Mesothelial cell of epicardium (in vitro differentiated cells): ENCODE data around the gene MED27. TPM values are rescaled to one million over a fixed set of nuclear protein-coding genes. Genes with fewer than 3 reads are reported as not detected.

Experiments
- DNase-seq, 2 experiments: peaks; one replicate each; pipeline ENCODE4 v3.0.0; 2021; ENCODE audit warnings: low spot score in 2 of 2; ENCODE audit not compliant: unreplicated experiment in 2 of 2
- H3K27ac Mint-ChIP-seq: 2 replicates; pipeline ENCODE4 v1.8.0; 2021; ENCODE audit warnings: mixed read lengths
- H3K27me3 Mint-ChIP-seq: 2 replicates; pipeline ENCODE4 v1.8.0; 2021; ENCODE audit warnings: low read depth, mixed read lengths
- H3K36me3 Mint-ChIP-seq: 2 replicates; pipeline ENCODE4 v1.8.0; 2021; ENCODE audit warnings: mixed read lengths
- H3K4me1 Mint-ChIP-seq: 2 replicates; pipeline ENCODE4 v1.8.0; 2021; ENCODE audit warnings: mixed read lengths
- H3K4me3 Mint-ChIP-seq: 2 replicates; pipeline ENCODE4 v1.8.0; 2021; ENCODE audit warnings: mild to moderate bottlenecking, moderate library complexity, mixed read lengths
- H3K9me3 Mint-ChIP-seq: 2 replicates; pipeline ENCODE4 v1.8.0; 2021; ENCODE audit warnings: mixed read lengths
- total RNA-seq: library from RNA; stranded (reverse); gene quantifications from 3 replicates; pipeline ENCODE4 v1.2.1, GENCODE V29; 2021
- TF ChIP-seq, protein P1 (sequence below): fragments of 200-600 bp; sonication (generic); IDR thresholded peaks from one replicate; pipeline ENCODE4 v1.5.0; 2021; ENCODE audit warnings: antibody characterized with exemption; ENCODE audit not compliant: unreplicated experiment

The MED27 gene
- total RNA-seq, 1 donor from 2014 or later: 29.0 TPM

DNA sequence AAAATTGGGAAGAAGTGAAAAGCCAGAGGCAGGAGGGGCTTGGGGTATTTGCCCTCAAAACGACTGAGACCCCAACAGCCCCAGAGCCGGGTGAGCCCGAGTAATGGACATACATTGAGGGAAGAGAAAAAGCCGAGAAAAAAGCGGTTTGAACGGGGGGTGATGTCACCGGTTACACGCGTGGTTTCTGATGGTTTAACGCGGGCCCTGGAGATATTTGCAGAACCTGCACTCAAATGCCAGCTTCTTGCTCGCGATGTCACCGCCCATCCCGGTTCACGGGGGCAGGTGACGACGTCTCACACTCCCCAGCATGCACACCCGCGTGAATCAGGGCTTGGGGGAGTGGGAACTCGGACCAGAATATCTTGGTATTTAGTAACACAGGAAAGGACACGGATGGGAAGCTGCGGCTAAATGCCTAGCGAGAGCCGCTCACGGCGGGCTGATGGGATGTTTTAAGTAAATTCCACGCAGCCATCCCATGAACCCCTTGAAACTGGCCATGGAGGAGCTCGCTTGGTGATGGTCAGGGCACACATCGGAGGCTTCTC lies 237.8 kb downstream of the MED27 start:
- Mint-ChIP-seq H3K36me3 (no peaks in the 10 kb centered on the region), H3K27ac (no peak overlapping the region), H3K27me3 (peaks cover 5% of the 10 kb centered on the region), H3K4me3 (no peak overlapping the region), H3K9me3 (no peaks in the 10 kb centered on the region), H3K4me1 (no peaks in the 10 kb centered on the region)
- DNase-seq: no peak
- TF ChIP-seq, protein P1, sequence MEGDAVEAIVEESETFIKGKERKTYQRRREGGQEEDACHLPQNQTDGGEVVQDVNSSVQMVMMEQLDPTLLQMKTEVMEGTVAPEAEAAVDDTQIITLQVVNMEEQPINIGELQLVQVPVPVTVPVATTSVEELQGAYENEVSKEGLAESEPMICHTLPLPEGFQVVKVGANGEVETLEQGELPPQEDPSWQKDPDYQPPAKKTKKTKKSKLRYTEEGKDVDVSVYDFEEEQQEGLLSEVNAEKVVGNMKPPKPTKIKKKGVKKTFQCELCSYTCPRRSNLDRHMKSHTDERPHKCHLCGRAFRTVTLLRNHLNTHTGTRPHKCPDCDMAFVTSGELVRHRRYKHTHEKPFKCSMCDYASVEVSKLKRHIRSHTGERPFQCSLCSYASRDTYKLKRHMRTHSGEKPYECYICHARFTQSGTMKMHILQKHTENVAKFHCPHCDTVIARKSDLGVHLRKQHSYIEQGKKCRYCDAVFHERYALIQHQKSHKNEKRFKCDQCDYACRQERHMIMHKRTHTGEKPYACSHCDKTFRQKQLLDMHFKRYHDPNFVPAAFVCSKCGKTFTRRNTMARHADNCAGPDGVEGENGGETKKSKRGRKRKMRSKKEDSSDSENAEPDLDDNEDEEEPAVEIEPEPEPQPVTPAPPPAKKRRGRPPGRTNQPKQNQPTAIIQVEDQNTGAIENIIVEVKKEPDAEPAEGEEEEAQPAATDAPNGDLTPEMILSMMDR: no peak

DNA sequence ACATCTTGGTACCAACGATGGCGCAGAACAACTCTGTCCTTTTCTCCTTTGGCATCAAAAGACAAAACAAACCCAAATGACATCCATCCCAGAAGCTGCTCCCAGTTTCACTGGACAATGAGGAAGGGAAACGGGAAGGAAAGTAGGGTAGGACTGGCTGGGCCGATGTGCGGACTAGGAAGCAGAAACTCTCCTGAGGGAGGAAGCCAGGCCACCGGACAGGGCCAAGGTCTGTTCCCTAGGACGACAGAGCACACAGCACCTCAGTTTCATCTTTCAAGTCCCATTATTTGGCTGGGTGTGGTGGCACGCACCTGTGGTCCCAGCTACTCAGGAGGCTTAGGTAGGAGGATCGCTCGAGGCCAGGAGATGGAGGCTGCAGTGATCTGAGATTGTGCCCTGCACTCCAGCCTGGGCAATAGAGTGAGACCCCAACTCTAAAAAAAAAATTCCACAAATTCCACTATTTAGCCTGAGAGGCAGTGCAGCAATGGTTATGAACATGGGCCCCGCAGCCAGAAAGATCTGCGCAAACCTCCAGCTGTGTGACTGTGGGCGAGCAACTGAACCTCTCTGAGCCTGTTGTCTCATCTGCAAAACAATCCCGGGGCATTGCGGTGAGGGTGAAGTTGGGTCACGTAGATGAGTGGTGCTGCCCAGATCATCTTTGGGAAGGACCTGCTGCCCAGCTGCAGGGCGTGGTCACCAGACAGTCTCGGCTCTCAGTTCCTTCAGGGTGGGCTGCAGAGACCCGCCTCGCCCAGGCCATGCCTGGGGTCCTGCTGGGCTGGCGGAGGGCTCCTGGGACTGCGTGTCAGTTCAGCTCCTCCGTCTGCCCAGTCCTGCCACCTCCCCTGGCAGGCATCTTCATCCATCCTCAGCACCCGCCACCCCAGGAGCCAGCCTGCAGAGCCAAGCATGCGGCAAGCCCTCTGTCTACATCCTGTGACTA lies 238.6 kb downstream of the MED27 start:
- no peak overlapping the region for H3K27ac Mint-ChIP-seq
- TF ChIP-seq, protein P1: no peak
- H3K9me3 Mint-ChIP-seq: no peaks in the 10 kb centered on the region
- H3K36me3 Mint-ChIP-seq: no peaks in the 10 kb centered on the region
- H3K4me3 Mint-ChIP-seq: no peak overlapping the region
- no peak for DNase-seq
- peaks cover 3% of the 10 kb centered on the region for H3K27me3 Mint-ChIP-seq
- H3K4me1 Mint-ChIP-seq: no peaks in the 10 kb centered on the region

DNA sequence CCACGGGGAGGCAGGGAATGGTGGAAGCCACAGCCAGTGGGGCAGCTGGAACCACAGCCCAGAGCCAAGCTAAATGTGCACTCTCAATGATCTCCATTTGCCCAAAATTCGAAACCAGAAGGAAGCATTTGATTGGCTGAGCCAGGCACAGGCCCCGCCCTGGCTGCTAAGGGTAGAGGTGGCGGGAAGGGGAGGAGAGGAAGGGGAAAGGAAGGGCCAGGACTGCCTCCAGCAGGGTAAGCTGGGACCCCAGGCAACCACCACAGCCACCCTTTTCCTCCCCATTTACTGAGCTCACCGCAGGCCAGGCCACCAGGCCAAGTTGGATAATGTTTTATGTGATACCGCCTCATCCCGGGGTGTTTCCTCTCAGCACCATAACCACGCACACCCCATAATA lies 239.4 kb downstream of the MED27 start:
- no peak overlapping the region for H3K4me3 Mint-ChIP-seq
- no peak for DNase-seq
- no peak overlapping the region for H3K27ac Mint-ChIP-seq
- TF ChIP-seq, protein P1: no peak
- H3K36me3 Mint-ChIP-seq: no peaks in the 10 kb centered on the region
- H3K9me3 Mint-ChIP-seq: no peaks in the 10 kb centered on the region
- no peaks in the 10 kb centered on the region for H3K4me1 Mint-ChIP-seq
- H3K27me3 Mint-ChIP-seq: peaks cover 3% of the 10 kb centered on the region

DNA sequence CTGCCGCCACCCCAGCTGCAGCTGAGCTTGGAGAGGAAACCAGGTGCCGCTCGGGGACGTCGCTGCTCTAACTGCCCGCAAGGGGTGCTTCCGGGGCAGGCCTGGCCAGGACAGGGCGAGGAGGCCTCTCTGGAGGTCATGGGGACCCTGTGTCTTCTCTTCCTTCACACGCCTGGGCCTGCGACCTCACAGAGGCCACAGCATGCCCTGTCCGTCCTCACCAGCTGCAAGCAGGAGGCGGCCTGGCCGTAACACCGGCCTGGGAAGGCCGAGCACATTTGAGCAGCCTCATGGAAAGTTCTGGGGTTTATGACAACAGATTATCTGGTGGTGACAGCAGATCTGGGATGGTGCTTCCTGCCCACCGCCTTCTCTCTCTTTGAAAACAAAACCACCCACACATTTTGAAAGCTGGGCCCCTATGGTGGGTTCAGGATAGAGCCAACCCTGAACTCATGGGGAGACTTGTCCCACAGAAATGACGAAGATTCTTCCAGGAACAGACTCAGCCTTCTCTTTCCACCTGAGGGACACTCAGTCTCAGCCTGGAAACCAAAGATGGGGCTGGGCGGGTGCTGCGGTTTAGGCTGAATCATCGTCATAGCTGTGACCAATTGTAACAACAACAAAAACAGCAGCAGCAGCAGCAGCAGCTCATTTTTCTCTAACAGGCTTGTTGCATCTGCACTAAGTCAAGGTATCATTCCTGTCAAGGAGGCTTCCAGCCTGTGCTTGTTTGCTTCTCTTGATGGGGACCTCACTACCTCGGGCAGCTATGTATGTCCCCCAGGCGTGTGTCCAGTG lies 240.2 kb downstream of the MED27 start:
- TF ChIP-seq, protein P1: no peak
- H3K9me3 Mint-ChIP-seq: no peaks in the 10 kb centered on the region
- H3K27me3 Mint-ChIP-seq: peaks cover 3% of the 10 kb centered on the region
- H3K4me3 Mint-ChIP-seq: no peak overlapping the region
- no peak overlapping the region for H3K27ac Mint-ChIP-seq
- no peak for DNase-seq
- H3K4me1 Mint-ChIP-seq: no peaks in the 10 kb centered on the region
- no peaks in the 10 kb centered on the region for H3K36me3 Mint-ChIP-seq

DNA sequence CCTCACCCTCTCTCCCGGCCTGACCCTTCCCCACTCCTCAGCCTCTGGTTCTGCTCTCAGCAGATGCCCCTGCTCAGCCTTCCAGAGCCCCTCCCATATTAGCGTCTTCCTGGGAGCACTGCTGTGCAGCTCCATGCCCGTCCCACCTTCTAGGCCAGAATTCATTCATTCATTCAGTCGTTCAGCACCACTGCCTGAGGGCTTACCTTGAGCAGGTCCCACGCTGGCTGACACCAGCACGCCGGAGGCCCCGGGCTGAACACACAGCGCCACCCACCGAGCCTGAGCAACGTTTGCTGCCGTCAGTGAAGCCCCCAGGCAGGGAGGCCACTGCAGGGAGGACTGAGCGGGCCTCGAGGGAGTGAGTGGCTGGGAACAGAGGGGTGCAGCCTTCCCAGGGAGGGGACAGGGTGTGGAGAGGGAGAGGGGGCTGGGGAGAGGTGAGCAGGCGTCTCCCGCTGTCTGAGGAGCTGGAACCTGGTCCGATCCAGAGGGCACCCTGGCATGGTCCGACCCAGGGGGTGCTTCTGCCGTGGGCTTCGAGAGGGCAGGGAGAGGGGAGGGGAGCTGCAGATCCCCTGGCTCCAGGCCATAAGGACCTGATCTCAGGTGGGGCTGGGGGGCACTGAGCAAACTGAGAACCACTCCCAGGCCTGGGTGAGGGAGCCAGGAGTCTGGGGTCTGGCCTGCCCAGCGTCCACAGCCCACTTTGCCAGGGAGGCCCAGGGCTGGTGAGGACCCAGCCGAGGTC lies 241.0 kb downstream of the MED27 start:
- H3K9me3 Mint-ChIP-seq: peaks cover 4% of the 10 kb centered on the region
- no peaks in the 10 kb centered on the region for H3K4me1 Mint-ChIP-seq
- H3K4me3 Mint-ChIP-seq: no peak overlapping the region
- TF ChIP-seq, protein P1: no peak
- DNase-seq: no peak
- H3K36me3 Mint-ChIP-seq: no peaks in the 10 kb centered on the region
- H3K27me3 Mint-ChIP-seq: peaks cover 3% of the 10 kb centered on the region
- H3K27ac Mint-ChIP-seq: no peak overlapping the region
